ENCODE results near the gene TLL1.

TLL1 gene

DNA sequence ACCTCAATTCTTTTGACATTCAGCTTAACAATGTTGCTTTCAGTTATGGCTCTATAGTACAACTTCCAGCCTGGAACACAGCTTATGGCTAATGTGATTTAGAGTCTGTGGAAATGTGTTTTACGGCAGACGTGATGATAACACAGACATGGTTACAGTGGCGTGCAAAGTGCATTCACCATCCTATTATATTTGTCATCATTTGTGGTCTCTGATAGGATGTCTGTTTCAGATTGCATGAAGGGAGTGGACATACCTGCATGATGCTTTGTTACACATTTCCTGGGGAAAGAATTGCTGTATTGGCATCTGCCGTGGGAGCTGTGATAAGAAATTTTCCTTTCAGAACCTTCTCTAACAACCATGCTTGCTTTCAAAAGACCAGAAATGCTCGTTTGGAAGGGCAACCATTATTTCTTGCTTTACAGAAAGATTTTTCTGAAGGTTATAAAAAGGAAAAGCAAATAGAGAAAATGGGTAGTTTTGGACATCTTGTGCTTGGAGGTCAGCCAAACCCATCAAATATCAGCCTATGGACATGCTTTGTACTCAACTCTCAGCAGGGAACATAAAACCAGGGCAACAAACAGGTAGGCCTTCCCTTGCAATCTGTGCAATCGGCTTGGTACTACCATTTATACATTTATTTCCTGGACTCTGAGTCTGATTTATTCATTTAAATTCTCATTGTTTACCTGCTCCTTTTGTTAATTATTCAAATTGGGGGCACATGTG, 273.9 kb downstream of the TLL1 start:
- DNase-seq (ENCODE audit: low spot score): peak; percentile 22

Small RNA genes lying within 50 kb of the gene (small RNA-seq; reads per million reads assigned to genes)
- gene RNA5SP170: 0 reads per million in 2 experiments
